SJSA1 (cell line): ENCODE data around the gene PLG. TPM values are rescaled to one million over a fixed set of nuclear protein-coding genes. Genes with fewer than 3 reads are reported as not detected.
"Not testable (repeated sequence)": the region's sequence is repeated elsewhere in the genome, so short reads cannot be mapped to it uniquely, and the experiment has no call there.

Source experiments
- DNase-seq, 2 experiments: peaks; one replicate each; pipeline ENCODE4 v3.0.0-alpha.2; 2015 to 2020; ENCODE audit warnings: low spot score in 2 of 2, low read depth in 1 of 2
- H3K27ac ChIP-seq: fragments of 250-450 bp; sonication (Bioruptor Pico); 2 replicates; pipeline ENCODE4 v1.5.1; 2020; ENCODE audit warnings: mild to moderate bottlenecking, moderate library complexity
- H3K27me3 ChIP-seq: fragments of 250-450 bp; sonication (Bioruptor Pico); replicated peaks from 2 replicates; pipeline ENCODE4 v1.5.1; 2020; ENCODE audit warnings: mild to moderate bottlenecking, moderate library complexity
- H3K36me3 ChIP-seq: fragments of 250-450 bp; sonication (Bioruptor Pico); 2 replicates; pipeline ENCODE4 v1.5.1; 2020; ENCODE audit warnings: mild to moderate bottlenecking
- H3K4me1 ChIP-seq: fragments of 250-450 bp; sonication (Bioruptor Pico); replicated peaks from 2 replicates; pipeline ENCODE4 v1.6.1; 2021; ENCODE audit warnings: mild to moderate bottlenecking
- H3K4me3 ChIP-seq: fragments of 250-450 bp; sonication (Bioruptor Pico); 2 replicates; pipeline ENCODE4 v1.5.1; 2020; ENCODE audit warnings: mild to moderate bottlenecking
- H3K9me3 ChIP-seq: fragments of 250-450 bp; sonication (Bioruptor Pico); replicated peaks from 2 replicates; pipeline ENCODE4 v1.5.1; 2020; ENCODE audit warnings: mild to moderate bottlenecking
- total RNA-seq: library from RNA; depleted of rRNA; stranded (reverse); fragments of >200 nt; shearing (Covaris generic); gene quantifications from 2 replicates; pipeline ENCODE4 v1.2.3, GENCODE V29; 2014; rRNA removed

The PLG gene
- total RNA-seq, 1 experiment from 2014 or later, result not detected

DNA sequence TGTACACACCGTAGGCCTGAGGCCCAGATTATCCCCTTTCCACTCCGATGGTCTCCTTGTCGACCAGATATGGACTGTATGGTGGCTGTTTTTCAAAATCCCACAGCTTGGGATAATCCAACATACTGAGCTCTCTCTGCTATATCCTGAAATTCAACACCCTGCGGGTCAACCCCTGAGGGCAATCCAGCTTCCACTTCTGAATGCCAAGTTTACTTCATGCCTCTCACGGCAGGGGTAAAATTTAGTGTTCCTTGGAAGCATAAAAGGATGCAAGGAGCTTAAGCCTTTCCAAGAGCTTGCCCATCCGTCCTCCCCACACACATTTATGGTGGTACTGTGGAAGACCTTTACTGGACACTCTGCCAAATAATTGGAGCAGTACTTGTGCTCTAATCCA is 90.7 kb downstream of the PLG start:
- no peak for DNase-seq
- Histone ChIP-seq H3K4me3 (no peak overlapping the region), H3K4me1 (no peaks in the 10 kb centered on the region), H3K9me3 (no peaks in the 10 kb centered on the region), H3K27me3 (no peaks in the 10 kb centered on the region), H3K27ac (no peak overlapping the region), H3K36me3 (no peaks in the 10 kb centered on the region)

GRCh38 chr6:160793652-160794051 is 91.6 kb downstream of the PLG start:
- Histone ChIP-seq H3K9me3 (no peaks in the 10 kb centered on the region), H3K4me1 (no peaks in the 10 kb centered on the region), H3K36me3 (no peaks in the 10 kb centered on the region), H3K4me3 (no peak overlapping the region), H3K27me3 (no peaks in the 10 kb centered on the region), H3K27ac (no peak overlapping the region)
- DNase-seq, result no peak

DNA sequence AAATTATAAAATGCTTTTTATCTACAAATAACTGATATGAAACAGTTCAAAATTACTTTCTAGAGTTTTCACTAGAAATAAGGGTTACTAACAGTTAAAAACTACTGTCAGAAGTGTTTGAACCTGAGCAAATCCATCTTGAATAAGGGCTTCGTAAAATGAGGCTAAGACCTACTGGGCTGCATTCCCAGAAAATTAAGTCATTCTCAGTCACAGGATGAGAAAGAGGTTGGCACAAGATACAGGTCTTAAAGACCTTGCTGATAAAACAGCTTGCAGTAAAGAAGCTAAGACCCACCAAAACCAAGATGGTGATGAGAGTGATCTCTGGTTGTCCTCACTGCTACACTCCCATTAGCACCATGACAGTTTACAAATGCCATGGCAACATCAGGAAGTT is 93.7 kb downstream of the PLG start:
- Histone ChIP-seq H3K27ac (no peak overlapping the region), H3K4me3 (no peak overlapping the region), H3K9me3 (no peaks in the 10 kb centered on the region), H3K4me1 (no peaks in the 10 kb centered on the region), H3K27me3 (no peaks in the 10 kb centered on the region), H3K36me3 (no peaks in the 10 kb centered on the region)
- no peak for DNase-seq

- no peak overlapping the region for H3K27ac ChIP-seq
- no peak for DNase-seq
- H3K9me3 ChIP-seq, result no peaks in the 10 kb centered on the region
- no peaks in the 10 kb centered on the region for H3K36me3 ChIP-seq
- H3K4me1 ChIP-seq, result no peaks in the 10 kb centered on the region
- H3K4me3 ChIP-seq, result no peak overlapping the region
- no peaks in the 10 kb centered on the region for H3K27me3 ChIP-seq
Measured at GRCh38 chr6:160798625-160799024, 96.6 kb downstream of the PLG start.

GRCh38 chr6:160799801-160800506 is 97.9 kb downstream of the PLG start:
- Histone ChIP-seq H3K9me3 (no peaks in the 10 kb centered on the region), H3K27me3 (no peaks in the 10 kb centered on the region), H3K4me3 (no peak overlapping the region), H3K27ac (no peak overlapping the region), H3K4me1 (no peaks in the 10 kb centered on the region), H3K36me3 (no peaks in the 10 kb centered on the region)
- no peak for DNase-seq

GRCh38 chr6:160801418-160801817 is 99.4 kb downstream of the PLG start:
- no peak for DNase-seq
- no peaks in the 10 kb centered on the region for H3K4me1 ChIP-seq
- H3K27me3 ChIP-seq, result no peaks in the 10 kb centered on the region
- no peak overlapping the region for H3K4me3 ChIP-seq
- H3K27ac ChIP-seq, result no peak overlapping the region
- H3K9me3 ChIP-seq, result no peaks in the 10 kb centered on the region
- H3K36me3 ChIP-seq, result no peaks in the 10 kb centered on the region

- not testable (repeated sequence) for DNase-seq, H3K4me1 ChIP-seq, H3K9me3 ChIP-seq, H3K4me3 ChIP-seq, H3K36me3 ChIP-seq, H3K27me3 ChIP-seq, H3K27ac ChIP-seq
Measured at GRCh38 chr6:160802049-160802448, 100.0 kb downstream of the PLG start.

Other genes starting within 250 kb of the PLG start
- not detected in 2 replicates for gene LPA, start 38.0 kb upstream of the PLG start, total RNA-seq